Type B pancreatic cell (in vitro differentiated cells): ENCODE measurements around the gene NXNL1. TPM values are rescaled to one million over a fixed set of nuclear protein-coding genes. Genes with fewer than 3 reads are reported as not detected.

Experiments used
- DNase-seq: peaks from one replicate; pipeline ENCODE4 v3.0.0; 2021; ENCODE audit warnings: mixed read lengths; ENCODE audit not compliant: unreplicated experiment; ENCODE audit errors: extremely low spot score
- H3K27ac Mint-ChIP-seq: 2 replicates; pipeline ENCODE4 v1.8.0; 2021; ENCODE audit warnings: mild to moderate bottlenecking, mixed read lengths
- H3K27me3 Mint-ChIP-seq: 2 replicates; pipeline ENCODE4 v1.8.0; 2021; ENCODE audit warnings: mixed read lengths
- H3K36me3 Mint-ChIP-seq: 2 replicates; pipeline ENCODE4 v1.8.0; 2021; ENCODE audit warnings: mixed read lengths
- H3K4me1 Mint-ChIP-seq: one replicate; pipeline ENCODE4 v1.8.0; 2021; ENCODE audit warnings: mixed read lengths; ENCODE audit not compliant: unreplicated experiment
- H3K4me3 Mint-ChIP-seq: 2 replicates; pipeline ENCODE4 v1.8.0; 2021; ENCODE audit warnings: mild to moderate bottlenecking, mixed read lengths
- H3K9me3 Mint-ChIP-seq: 2 replicates; pipeline ENCODE4 v1.8.0; 2021; ENCODE audit warnings: mixed read lengths
- total RNA-seq: library from RNA; stranded (reverse); gene quantifications from 2 replicates; pipeline ENCODE4 v1.2.1, GENCODE V29; 2021; ENCODE audit warnings: low replicate concordance
- TF ChIP-seq, protein P1 (sequence below): fragments of 200-600 bp; sonication (generic); conservative IDR thresholded peaks from 2 replicates; pipeline ENCODE4 v1.5.0; 2021; ENCODE audit warnings: antibody characterized with exemption, mild to moderate bottlenecking

The NXNL1 gene
- total RNA-seq, 1 donor from 2014 or later, result not detected

DNA sequence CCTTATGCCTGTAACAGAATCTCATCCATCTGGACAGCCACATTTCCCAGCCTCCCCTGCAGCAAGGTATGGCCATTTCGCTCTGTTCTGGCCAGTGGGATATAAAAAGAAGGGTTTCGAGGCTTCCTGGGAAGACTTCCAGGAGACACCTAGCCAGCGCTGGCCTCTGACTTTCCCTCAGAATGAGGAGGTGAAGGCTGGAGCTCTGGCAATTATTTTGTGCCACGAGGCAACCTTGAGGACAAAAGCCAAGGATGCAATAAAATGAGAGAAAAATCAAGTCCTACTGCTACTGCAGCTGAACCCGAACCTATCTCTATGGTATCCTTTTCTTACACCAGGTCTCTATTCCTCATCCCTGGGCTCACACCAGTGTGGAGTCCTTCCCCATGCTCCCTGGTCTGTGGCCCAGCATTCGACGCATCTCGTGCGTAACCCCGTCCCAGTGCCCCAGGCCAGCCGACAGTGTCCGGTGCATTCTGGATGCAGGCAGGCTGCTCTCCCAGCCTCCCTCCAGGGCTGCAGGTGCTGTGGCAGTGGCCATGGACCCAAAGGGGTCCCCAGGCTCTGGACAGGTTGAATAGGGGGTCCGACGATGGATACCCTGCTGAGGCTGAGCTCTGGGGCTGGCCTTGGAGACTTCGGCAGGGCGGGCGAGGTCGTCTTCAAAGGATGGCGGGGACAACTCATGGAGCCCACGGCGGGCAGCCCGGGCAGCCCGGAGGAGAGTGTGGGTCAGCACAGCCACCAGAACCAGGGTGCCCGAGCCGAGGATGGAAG lies 24.4 kb downstream of the NXNL1 start:
- no peak overlapping the region for H3K27ac Mint-ChIP-seq
- DNase-seq, result no peak
- TF ChIP-seq, protein P1, sequence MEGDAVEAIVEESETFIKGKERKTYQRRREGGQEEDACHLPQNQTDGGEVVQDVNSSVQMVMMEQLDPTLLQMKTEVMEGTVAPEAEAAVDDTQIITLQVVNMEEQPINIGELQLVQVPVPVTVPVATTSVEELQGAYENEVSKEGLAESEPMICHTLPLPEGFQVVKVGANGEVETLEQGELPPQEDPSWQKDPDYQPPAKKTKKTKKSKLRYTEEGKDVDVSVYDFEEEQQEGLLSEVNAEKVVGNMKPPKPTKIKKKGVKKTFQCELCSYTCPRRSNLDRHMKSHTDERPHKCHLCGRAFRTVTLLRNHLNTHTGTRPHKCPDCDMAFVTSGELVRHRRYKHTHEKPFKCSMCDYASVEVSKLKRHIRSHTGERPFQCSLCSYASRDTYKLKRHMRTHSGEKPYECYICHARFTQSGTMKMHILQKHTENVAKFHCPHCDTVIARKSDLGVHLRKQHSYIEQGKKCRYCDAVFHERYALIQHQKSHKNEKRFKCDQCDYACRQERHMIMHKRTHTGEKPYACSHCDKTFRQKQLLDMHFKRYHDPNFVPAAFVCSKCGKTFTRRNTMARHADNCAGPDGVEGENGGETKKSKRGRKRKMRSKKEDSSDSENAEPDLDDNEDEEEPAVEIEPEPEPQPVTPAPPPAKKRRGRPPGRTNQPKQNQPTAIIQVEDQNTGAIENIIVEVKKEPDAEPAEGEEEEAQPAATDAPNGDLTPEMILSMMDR, result no peak
- no peaks in the 10 kb centered on the region for H3K27me3 Mint-ChIP-seq
- no peak overlapping the region for H3K4me3 Mint-ChIP-seq
- no peaks in the 10 kb centered on the region for H3K36me3 Mint-ChIP-seq
- H3K4me1 Mint-ChIP-seq, result no peaks in the 10 kb centered on the region
- H3K9me3 Mint-ChIP-seq, result no peaks in the 10 kb centered on the region

DNA sequence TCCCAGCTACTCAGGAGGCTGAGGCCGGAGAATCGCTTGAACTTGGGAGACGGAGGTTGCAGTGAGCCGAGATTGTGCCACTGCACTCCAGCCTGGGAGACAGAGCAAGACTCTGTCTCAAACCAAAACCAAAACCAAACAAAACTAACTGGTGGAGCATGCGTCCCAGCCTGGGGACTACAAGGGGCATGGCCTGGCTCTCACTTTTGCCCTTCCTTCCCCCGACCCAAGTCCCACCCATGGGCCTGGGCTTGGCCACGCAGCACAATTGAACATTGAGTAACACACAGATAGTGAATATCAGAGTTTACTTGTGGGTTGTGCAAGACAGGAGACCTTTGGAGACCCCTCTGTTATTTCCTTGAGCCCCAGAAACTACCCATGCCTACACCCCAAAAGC lies 25.5 kb downstream of the NXNL1 start:
- Mint-ChIP-seq H3K27ac (no peak overlapping the region), H3K27me3 (no peaks in the 10 kb centered on the region), H3K36me3 (no peaks in the 10 kb centered on the region), H3K4me3 (no peak overlapping the region), H3K4me1 (no peaks in the 10 kb centered on the region), H3K9me3 (no peaks in the 10 kb centered on the region)
- TF ChIP-seq, protein P1, result no peak
- DNase-seq, result no peak

DNA sequence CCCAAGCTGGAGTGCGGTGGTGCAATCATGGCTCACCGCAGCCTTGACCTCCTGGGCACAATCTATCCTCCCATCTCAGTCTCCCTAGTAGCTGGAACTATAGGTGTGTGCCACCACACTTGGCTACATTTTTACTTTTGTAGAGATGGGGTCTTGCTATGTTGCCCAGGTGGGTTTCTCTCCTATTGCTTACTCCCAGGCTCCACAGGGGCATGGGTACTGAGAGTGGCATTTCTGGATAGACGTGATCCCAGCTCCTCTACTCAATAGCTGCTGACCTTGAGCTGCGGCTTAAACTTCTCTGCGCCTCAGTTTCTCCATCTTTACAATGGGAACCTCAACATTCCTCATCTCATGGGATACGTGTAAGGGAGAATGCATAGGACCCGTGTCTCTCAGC lies 29.3 kb downstream of the NXNL1 start:
- no peaks in the 10 kb centered on the region for H3K27me3 Mint-ChIP-seq
- H3K4me1 Mint-ChIP-seq, result no peaks in the 10 kb centered on the region
- no peak overlapping the region for H3K27ac Mint-ChIP-seq
- H3K4me3 Mint-ChIP-seq, result no peak overlapping the region
- TF ChIP-seq, protein P1, result no peak
- no peaks in the 10 kb centered on the region for H3K9me3 Mint-ChIP-seq
- no peak for DNase-seq
- H3K36me3 Mint-ChIP-seq, result no peaks in the 10 kb centered on the region

DNA sequence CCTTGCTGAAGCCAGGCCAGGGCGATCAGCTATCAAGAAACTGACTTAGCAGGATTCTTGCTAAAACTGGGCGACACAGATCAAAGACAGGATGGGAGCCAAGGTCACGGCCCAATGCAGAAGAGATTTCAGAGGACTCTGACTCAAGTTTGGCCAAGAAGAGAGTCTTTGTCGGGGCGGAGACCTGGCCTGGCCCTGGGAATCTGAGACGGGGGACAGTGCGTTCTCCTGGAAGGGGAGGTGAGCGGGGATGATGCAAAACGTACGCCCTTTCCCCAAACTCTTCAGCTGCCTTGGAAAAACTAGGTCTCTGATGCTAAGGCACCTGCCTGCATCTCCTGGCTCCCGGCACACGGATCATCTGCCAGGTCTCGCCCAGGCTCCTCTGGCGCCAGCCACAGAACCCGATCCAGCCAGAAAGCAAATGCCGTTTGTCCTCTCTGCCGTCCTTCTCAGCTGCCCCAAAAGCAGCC lies 31.0 kb downstream of the NXNL1 start:
- Mint-ChIP-seq H3K9me3 (no peaks in the 10 kb centered on the region), H3K4me3 (no peak overlapping the region), H3K27me3 (no peaks in the 10 kb centered on the region), H3K4me1 (no peaks in the 10 kb centered on the region), H3K36me3 (no peaks in the 10 kb centered on the region), H3K27ac (no peak overlapping the region)
- TF ChIP-seq, protein P1, result no peak
- DNase-seq, result no peak

DNA sequence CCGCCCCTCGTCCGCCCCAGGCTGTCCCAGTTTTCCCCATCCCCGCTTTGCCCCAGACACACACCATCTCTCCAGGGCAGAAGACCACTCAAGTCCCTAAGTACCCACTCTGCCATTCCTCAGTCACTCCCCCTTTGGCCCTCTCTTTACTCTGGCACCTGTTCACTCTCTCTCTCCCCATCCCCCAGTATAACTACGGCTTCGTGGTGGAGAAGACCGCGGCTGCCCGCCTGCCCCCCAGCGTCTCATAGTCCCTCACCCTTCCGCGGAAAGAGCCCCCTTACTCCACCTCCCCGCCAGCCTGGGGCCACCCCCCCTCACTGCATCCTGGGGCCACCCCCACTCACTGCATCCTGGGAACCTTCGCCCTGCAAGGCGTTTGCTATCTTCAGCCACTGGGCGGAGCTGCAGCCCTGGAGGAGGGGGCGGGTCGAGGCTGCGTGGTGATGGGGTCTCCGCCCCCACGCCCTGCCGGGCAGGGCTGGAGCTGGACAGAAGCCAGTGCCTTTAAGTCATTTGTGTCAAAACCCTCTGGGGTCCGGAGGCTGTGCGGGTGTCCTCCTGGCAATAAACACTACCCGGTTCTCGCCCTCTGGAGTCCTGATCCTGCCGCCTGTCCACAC lies 35.9 kb downstream of the NXNL1 start:
- H3K36me3 Mint-ChIP-seq, result no peaks in the 10 kb centered on the region
- H3K27ac Mint-ChIP-seq, result no peak overlapping the region
- peak overlapping the region; percentile 54 for H3K4me3 Mint-ChIP-seq
- peak; percentile 78 for DNase-seq
- H3K9me3 Mint-ChIP-seq, result no peaks in the 10 kb centered on the region
- TF ChIP-seq, protein P1, result peak; percentile 72
- no peaks in the 10 kb centered on the region for H3K27me3 Mint-ChIP-seq
- H3K4me1 Mint-ChIP-seq, result peaks cover 5% of the 10 kb centered on the region
